CD14-positive monocyte (primary cell): ENCODE measurements around the gene GK. TPM values are rescaled to one million over a fixed set of nuclear protein-coding genes. Genes with fewer than 3 reads are reported as not detected.

Experiments
- DNase-seq, 3 donors: peaks; one replicate each; pipeline ENCODE4 v3.0.0-alpha.2; 2011 to 2022
- H2AFZ ChIP-seq: 2 replicates; pipeline ENCODE4 v1.6.0; 2012; ENCODE audit warnings: mild to moderate bottlenecking, low read depth, low read length, inconsistent platforms; ENCODE audit not compliant: insufficient read depth, poor library complexity, severe bottlenecking
- H3K27ac ChIP-seq, 2 donors: 1 replicate in 1 of 2; 2 replicates in 1 of 2; pipeline ENCODE4 v1.5.1; 2012 to 2013; ENCODE audit warnings: low read length in 2 of 2, control low read depth in 1 of 2, inconsistent platforms in 1 of 2, low read depth in 1 of 2, mild to moderate bottlenecking in 1 of 2
- H3K27me3 ChIP-seq, 2 donors: one replicate each; pipeline versions ENCODE4 v1.6.0 to v1.6.1; 2011 to 2013; ENCODE audit warnings: low read length in 2 of 2; ENCODE audit not compliant: control insufficient read depth in 2 of 2, insufficient read depth in 2 of 2
- H3K36me3 ChIP-seq, 2 donors: replicated peaks in 1 of 2; 1 replicate in 1 of 2; 2 replicates in 1 of 2; pipeline versions ENCODE4 v1.5.1 to v1.6.1; 2012 to 2013; ENCODE audit warnings: low read length in 2 of 2, control low read depth in 1 of 2, inconsistent platforms in 1 of 2, mild to moderate bottlenecking in 1 of 2; ENCODE audit not compliant: insufficient read depth in 2 of 2, control insufficient read depth in 1 of 2
- H3K4me1 ChIP-seq, 2 donors: 1 replicate in 1 of 2; 2 replicates in 1 of 2; pipeline versions ENCODE4 v1.5.1 to v1.6.1; 2012 to 2013; ENCODE audit warnings: low read length in 2 of 2, control low read depth in 1 of 2, inconsistent platforms in 1 of 2, mild to moderate bottlenecking in 1 of 2, moderate library complexity in 1 of 2; ENCODE audit not compliant: insufficient read depth in 2 of 2, control insufficient read depth in 1 of 2
- H3K4me2 ChIP-seq: replicated peaks from 2 replicates; pipeline ENCODE3; 2012; ENCODE audit warnings: low read length, moderate library complexity, mild to moderate bottlenecking; ENCODE audit not compliant: poor library complexity, severe bottlenecking; ENCODE audit errors: extremely low read depth
- H3K4me3 ChIP-seq, 3 experiments: fragments of 200-600 bp in 1 of 3; sonication (generic) in 1 of 3; replicated peaks in 1 of 3; 1 replicate in 2 of 3; 2 replicates in 1 of 3; pipeline ENCODE4 v1.5.1; 2011 to 2013; ENCODE audit warnings: low read length in 3 of 3, mild to moderate bottlenecking in 3 of 3, control low read depth in 2 of 3, low read depth in 2 of 3, inconsistent platforms in 1 of 3, moderate library complexity in 1 of 3
- H3K79me2 ChIP-seq: 2 replicates; pipeline ENCODE4 v1.6.0; 2012; ENCODE audit warnings: mild to moderate bottlenecking, control low read depth, inconsistent platforms, low read length, moderate library complexity; ENCODE audit not compliant: insufficient read depth
- H3K9ac ChIP-seq: 2 replicates; pipeline ENCODE4 v1.6.0; 2017; ENCODE audit warnings: low read length, mild to moderate bottlenecking; ENCODE audit not compliant: insufficient read depth, poor library complexity, severe bottlenecking
- H3K9me3 ChIP-seq, 2 donors: replicated peaks in 1 of 2; 1 replicate in 1 of 2; 2 replicates in 1 of 2; pipeline versions ENCODE4 v1.5.1 to v1.6.1; 2012 to 2013; ENCODE audit warnings: low read length in 2 of 2, control low read depth in 1 of 2; ENCODE audit not compliant: control insufficient read depth in 1 of 2, insufficient read depth in 1 of 2
- H4K20me1 ChIP-seq: 2 replicates; pipeline ENCODE4 v1.6.0; 2012; ENCODE audit warnings: mild to moderate bottlenecking, low read length, control low read depth, moderate library complexity; ENCODE audit not compliant: insufficient read depth
- H3K27ac Mint-ChIP-seq, 7 donors: one replicate each; pipeline ENCODE4 v1.8.0; 2020; ENCODE audit warnings: mild to moderate bottlenecking in 7 of 7, mixed read lengths in 7 of 7, moderate library complexity in 6 of 7, inconsistent platforms in 2 of 7
- H3K27me3 Mint-ChIP-seq, 3 donors: one replicate each; pipeline ENCODE4 v1.8.0; 2021 to 2022; ENCODE audit warnings: low read depth in 3 of 3, mild to moderate bottlenecking in 3 of 3, mixed read lengths in 3 of 3, moderate library complexity in 3 of 3, inconsistent platforms in 1 of 3
- H3K36me3 Mint-ChIP-seq, 2 donors: one replicate each; pipeline ENCODE4 v1.8.0; 2020; ENCODE audit warnings: mixed read lengths in 2 of 2, inconsistent platforms in 1 of 2, mild to moderate bottlenecking in 1 of 2
- H3K4me1 Mint-ChIP-seq: one replicate; pipeline ENCODE4 v1.8.0; 2020; ENCODE audit warnings: mild to moderate bottlenecking, mixed read lengths
- H3K4me3 Mint-ChIP-seq, 2 donors: one replicate each; pipeline ENCODE4 v1.8.0; 2020; ENCODE audit warnings: mild to moderate bottlenecking in 2 of 2, mixed read lengths in 2 of 2, moderate library complexity in 1 of 2
- H3K9me3 Mint-ChIP-seq, 7 donors: one replicate each; pipeline ENCODE4 v1.8.0; 2020 to 2022; ENCODE audit warnings: mixed read lengths in 7 of 7, mild to moderate bottlenecking in 6 of 7, moderate library complexity in 6 of 7, inconsistent platforms in 2 of 7
- CTCF ChIP-seq: fragments of 200-600 bp; IDR thresholded peaks from one replicate; pipeline ENCODE4 v1.8.0; 2022; ENCODE audit warnings: antibody characterized with exemption, mild to moderate bottlenecking
- WGBS: methylation state at CpG from one replicate; pipeline ENCODE4 v1.1.5; 2013; ENCODE audit warnings: missing lambda C conversion rate; ENCODE audit not compliant: insufficient coverage; 5-methylcytosine and 5-hydroxymethylcytosine counted together
- intact Hi-C, 2 donors: fragments of 100-400 bp; cut with micrococcal nuclease; formaldehyde crosslinking; loops; one replicate each; pipeline versions ENCODE4 v1.15.0 to v1.15.1; 2023
- polyA plus RNA-seq, 3 donors: library from polyadenylated mRNA; depleted of rRNA in 1 of 3; unstranded in 2 of 3; stranded (reverse) in 1 of 3; fragments of 300-500 nt in 2 of 3; fragments of >200 nt in 1 of 3; fragmentation: Illumina TruSeq in 2 of 3; gene quantifications; 1 replicate in 2 of 3; 2 replicates in 1 of 3; pipeline ENCODE4 v1.2.3, GENCODE V29; 2012 to 2021

The GK gene
- polyA plus RNA-seq, 3 donors: 21.2 to 51.9 (median 41.0) TPM

DNA sequence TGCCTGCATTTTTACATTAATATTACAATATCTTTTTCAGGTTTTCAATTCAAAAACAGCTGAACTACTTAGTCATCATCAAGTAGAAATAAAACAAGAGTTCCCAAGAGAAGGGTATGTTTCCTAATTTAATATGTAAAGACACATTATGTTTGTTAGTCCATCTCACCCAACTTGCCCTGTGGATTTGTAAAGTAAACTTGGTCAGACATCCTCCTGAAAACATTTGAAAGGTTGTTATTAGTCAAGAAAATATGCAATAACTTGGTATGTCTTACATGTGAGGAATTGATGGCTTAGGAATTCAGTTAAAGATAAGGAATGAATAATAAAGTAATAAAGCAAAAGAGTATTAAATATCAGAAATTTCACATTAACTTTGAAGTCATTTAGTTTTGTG lies 12.2 kb downstream of the GK start:
- Mint-ChIP-seq H3K4me3 (no peak overlapping the region), H3K36me3 (peaks cover 30 to 39% of the 10 kb centered on the region in 2 donors), H3K27me3 (peaks cover 0 to 21% (median 1%) of the 10 kb centered on the region in 3 donors), H3K27ac (no peak overlapping the region), H3K4me1 (peaks cover 9% of the 10 kb centered on the region), H3K9me3 (peaks cover 0 to 5% (median 0%) of the 10 kb centered on the region in 7 donors)
- Histone ChIP-seq H3K27ac (no peak overlapping the region), H3K4me3 (no peak overlapping the region), H3K79me2 (peaks cover 14% of the 10 kb centered on the region), H3K9me3 (no peaks in the 10 kb centered on the region), H4K20me1 (no peaks in the 10 kb centered on the region), H3K36me3 (peaks cover 4 to 22% of the 10 kb centered on the region in 2 donors), H3K4me1 (peaks cover 0 to 2% of the 10 kb centered on the region in 2 donors), H2AFZ (no peak overlapping the region), H3K4me2 (no peak overlapping the region), H3K27me3 (peaks cover 0 to 19% of the 10 kb centered on the region in 2 donors), H3K9ac (no peak overlapping the region)
- intact Hi-C loops: no loop called here
- no peak for TF ChIP-seq CTCF
- DNase-seq: no peak

GRCh38 chrX:30666094-30666493 lies 12.9 kb downstream of the GK start:
- H3K9me3 ChIP-seq: no peaks in the 10 kb centered on the region
- H3K79me2 ChIP-seq: peaks cover 8% of the 10 kb centered on the region
- peaks cover 0 to 19% of the 10 kb centered on the region in 2 donors for H3K27me3 ChIP-seq
- peaks cover 8% of the 10 kb centered on the region for H3K4me1 Mint-ChIP-seq
- no peak overlapping the region for H3K4me3 Mint-ChIP-seq
- H3K9ac ChIP-seq: no peak overlapping the region
- intact Hi-C loops: no loop called here
- no peak overlapping the region for H3K27ac ChIP-seq
- DNase-seq: no peak
- H3K4me1 ChIP-seq: no peaks in the 10 kb centered on the region
- H4K20me1 ChIP-seq: no peaks in the 10 kb centered on the region
- H3K36me3 ChIP-seq: peaks cover 4 to 24% of the 10 kb centered on the region in 2 donors
- no peak for TF ChIP-seq CTCF
- H2AFZ ChIP-seq: no peak overlapping the region
- H3K4me3 ChIP-seq: no peak overlapping the region
- H3K9me3 Mint-ChIP-seq: peaks cover 0 to 5% (median 0%) of the 10 kb centered on the region in 7 donors
- H3K27ac Mint-ChIP-seq: no peak overlapping the region
- H3K36me3 Mint-ChIP-seq: peaks cover 31 to 42% of the 10 kb centered on the region in 2 donors
- WGBS: no CpG with 5 or more reads among the region's 2 CpGs
- no peak overlapping the region for H3K4me2 ChIP-seq
- H3K27me3 Mint-ChIP-seq: peaks cover 0 to 22% (median 1%) of the 10 kb centered on the region in 3 donors
